Body of pancreas (tissue), 4 donors: ENCODE measurements around the gene XRRA1. TPM values are rescaled to one million over a fixed set of nuclear protein-coding genes. Genes with fewer than 3 reads are reported as not detected.

Experiments
- ATAC-seq: fragments of 150-250 bp; one replicate; pipeline ENCODE4 v1.9.1; 2016
- DNase-seq, 4 donors: peaks; one replicate each; pipeline ENCODE4 v3.0.0-alpha.2; 2019
- H3K27ac ChIP-seq, 4 donors: fragments of 200-600 bp; sonication (generic); 1 replicate in 3 of 4; 2 replicates in 1 of 4; pipeline versions ENCODE4 v1.5.1 to v1.6.1; 2016 to 2019; ENCODE audit warnings: mild to moderate bottlenecking in 1 of 4, mixed read lengths in 1 of 4, moderate library complexity in 1 of 4
- H3K27me3 ChIP-seq, 2 donors: fragments of 200-600 bp; sonication (generic); one replicate each; pipeline ENCODE4 v1.6.0; 2016; ENCODE audit warnings: mild to moderate bottlenecking in 1 of 2
- H3K36me3 ChIP-seq, 2 donors: fragments of 200-600 bp; sonication (generic); replicated peaks in 1 of 2; 2 replicates each; pipeline ENCODE4 v1.5.1; 2016; ENCODE audit warnings: low read depth in 2 of 2; ENCODE audit not compliant: insufficient read depth in 1 of 2
- H3K4me1 ChIP-seq: fragments of 200-600 bp; sonication (generic); one replicate; pipeline ENCODE4 v1.6.0; 2016
- H3K4me3 ChIP-seq, 2 donors: fragments of 200-600 bp; sonication (generic); 1 replicate in 1 of 2; 2 replicates in 1 of 2; pipeline ENCODE4 v1.5.1; 2016 to 2019
- H3K9me3 ChIP-seq, 3 donors: fragments of 200-600 bp; sonication (generic); 1 replicate in 2 of 3; 2 replicates in 1 of 3; pipeline ENCODE4 v1.5.1; 2016
- CTCF ChIP-seq, 7 experiments: fragments of 450-650 bp in 4 of 7; fragments of 200-600 bp in 3 of 7; sonication (generic) in 3 of 7; IDR thresholded peaks; one replicate each; pipeline ENCODE4 v1.5.1; 2016 to 2019; ENCODE audit warnings: antibody characterized with exemption in 7 of 7
- POLR2A ChIP-seq, 3 donors: fragments of 450-650 bp; IDR thresholded peaks; one replicate each; pipeline ENCODE4 v1.6.1; 2016; ENCODE audit warnings: antibody characterized with exemption in 3 of 3, mild to moderate bottlenecking in 2 of 3
- WGBS, 2 donors: methylation state at CpG; one replicate each; pipeline ENCODE4 v1.1.5; 2017; 5-methylcytosine and 5-hydroxymethylcytosine counted together
- intact Hi-C: fragments of 100-400 bp; cut with DNase I; formaldehyde crosslinking; loops from one replicate; pipeline ENCODE4 v1.15.1; 2023
- total RNA-seq, 2 donors: library from RNA; depleted of rRNA; stranded (reverse); fragments of >200 nt; gene quantifications; one replicate each; pipeline ENCODE4 v1.1.0, GENCODE V29; 2016

XRRA1 gene
- total RNA-seq, 2 donors from 2014 or later: 15.6 to 35.3 TPM

DNA sequence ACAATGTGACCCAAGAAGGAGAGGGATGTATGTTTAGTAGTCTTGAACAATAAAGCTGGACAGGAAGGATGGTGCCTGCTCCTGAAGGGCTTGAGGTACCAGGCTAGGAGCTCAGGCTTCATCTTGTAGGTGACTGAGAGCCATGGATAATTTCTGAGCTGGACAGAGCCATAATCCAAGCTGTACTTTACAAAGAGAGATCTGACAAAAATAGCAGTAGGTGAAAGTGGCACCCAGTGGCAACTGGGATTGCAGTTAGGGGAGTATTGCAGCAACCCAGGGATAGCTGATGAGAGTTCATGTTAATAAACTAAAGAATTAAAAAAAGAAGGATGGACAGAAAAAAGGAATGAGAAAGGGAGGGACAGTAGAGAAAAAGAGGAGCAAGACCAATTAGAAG lies 7.4 kb downstream of the XRRA1 start:
- no peak overlapping the region for H3K4me3 ChIP-seq
- H3K9me3 ChIP-seq: no peaks in the 10 kb centered on the region
- H3K36me3 ChIP-seq: peaks cover 3 to 6% of the 10 kb centered on the region in 2 donors
- no peak overlapping the region for H3K27ac ChIP-seq
- no peaks in the 10 kb centered on the region for H3K27me3 ChIP-seq
- TF ChIP-seq CTCF (IDR thresholded peaks at IDR 0.05) (no peak), POLR2A (IDR thresholded peaks at IDR 0.05) (no peak)
- no peak for ATAC-seq
- DNase-seq: no peak
- no peaks in the 10 kb centered on the region for H3K4me1 ChIP-seq
- intact Hi-C loops: no loop called here

GRCh38 chr11:74937696-74938475 lies 11.0 kb downstream of the XRRA1 start:
- ATAC-seq: no peak
- DNase-seq: no peak
- Histone ChIP-seq H3K4me3 (no peak overlapping the region), H3K9me3 (no peaks in the 10 kb centered on the region), H3K27me3 (no peaks in the 10 kb centered on the region), H3K27ac (no peak overlapping the region), H3K36me3 (peaks cover 6 to 13% of the 10 kb centered on the region in 2 donors), H3K4me1 (no peaks in the 10 kb centered on the region)
- TF ChIP-seq CTCF (IDR thresholded peaks at IDR 0.05) (no peak), POLR2A (IDR thresholded peaks at IDR 0.05) (no peak)
- intact Hi-C loops: no loop called here
- WGBS, 2 donors: 85 to 91% methylated on average over 5 of the region's 5 CpGs

GRCh38 chr11:74936976-74937375 lies 11.9 kb downstream of the XRRA1 start:
- intact Hi-C loops: no loop called here
- H3K27ac ChIP-seq: no peak overlapping the region
- DNase-seq (no peak), ATAC-seq (no peak)
- H3K9me3 ChIP-seq: no peaks in the 10 kb centered on the region
- 67 to 80% methylated on average over 5 of the region's 5 CpGs for WGBS, 2 donors
- TF ChIP-seq POLR2A (IDR thresholded peaks at IDR 0.05) (no peak), CTCF (IDR thresholded peaks at IDR 0.05) (no peak)
- no peaks in the 10 kb centered on the region for H3K27me3 ChIP-seq
- H3K36me3 ChIP-seq: peaks cover 6 to 16% of the 10 kb centered on the region in 2 donors
- H3K4me3 ChIP-seq: no peak overlapping the region
- no peaks in the 10 kb centered on the region for H3K4me1 ChIP-seq

DNA sequence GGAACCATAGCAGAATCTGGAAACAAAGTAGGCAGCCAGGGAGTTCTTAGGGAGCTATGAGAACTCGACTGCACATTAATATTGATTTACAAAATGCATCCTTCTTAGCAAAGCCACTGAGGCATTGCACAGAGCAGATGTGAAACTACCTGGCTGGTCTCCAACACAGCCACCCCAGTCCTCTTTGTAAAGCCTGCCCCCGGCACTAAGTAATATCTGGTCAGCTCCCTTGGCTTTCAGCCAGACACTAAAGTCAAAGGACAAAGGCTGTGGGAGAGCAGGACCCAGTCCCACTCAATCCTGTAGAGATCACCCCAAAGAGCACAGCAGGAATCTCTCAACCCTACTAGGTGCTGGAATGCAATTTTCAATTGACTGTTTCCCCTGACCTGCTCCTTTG lies 12.8 kb downstream of the XRRA1 start:
- intact Hi-C loops: no loop called here
- H3K36me3 ChIP-seq: peaks cover 6 to 16% of the 10 kb centered on the region in 2 donors

More for the DNA sequence above, 12.8 kb downstream of the XRRA1 start:
- H3K4me3 ChIP-seq: no peak overlapping the region
- 44 to 49% methylated on average over 1 to 2 of the region's 2 CpGs for WGBS, 2 donors
- no peak overlapping the region for H3K27ac ChIP-seq
- no peaks in the 10 kb centered on the region for H3K9me3 ChIP-seq
- TF ChIP-seq CTCF (IDR thresholded peaks at IDR 0.05) (no peak), POLR2A (IDR thresholded peaks at IDR 0.05) (no peak)
- no peaks in the 10 kb centered on the region for H3K27me3 ChIP-seq
- ATAC-seq (no peak), DNase-seq (no peak)
- no peaks in the 10 kb centered on the region for H3K4me1 ChIP-seq
